ENCODE data around the gene RAPGEF4. TPM values are rescaled to one million over a fixed set of nuclear protein-coding genes. Genes with fewer than 3 reads are reported as not detected.

Gene RAPGEF4
- polyA plus RNA-seq, 2 donors, result 1.7 to 3.1 TPM

GRCh38 chr2:172885996-172886395, 150.4 kb downstream of the RAPGEF4 start:
- peaks cover 0 to 2% of the 10 kb centered on the region in 2 donors for H3K4me1 ChIP-seq (ENCODE audit: control insufficient read depth in 2 of 2, insufficient read depth in 2 of 2, low read length in 1 of 2)
- no peak overlapping the region for H3K4me3 ChIP-seq (ENCODE audit: low read depth in 1 of 2, low read length in 2 of 2)
- no peaks in the 10 kb centered on the region for H3K36me3 ChIP-seq (ENCODE audit: control insufficient read depth in 2 of 2, insufficient read depth in 2 of 2, low read length in 1 of 2)
- no peaks in the 10 kb centered on the region for H3K9me3 ChIP-seq (ENCODE audit: control insufficient read depth in 2 of 2, insufficient read depth in 1 of 2, low read depth in 1 of 2, low read length in 1 of 2)
- 78 to 81% methylated on average over 3 of the region's 3 CpGs for WGBS, 2 donors
- H3K27me3 ChIP-seq (ENCODE audit: control insufficient read depth in 1 of 2, insufficient read depth in 2 of 2, low read length in 2 of 2), result no peaks in the 10 kb centered on the region
- H3K27ac ChIP-seq (ENCODE audit: low read depth in 2 of 2, low read length in 1 of 2), result no peak overlapping the region

- no peak overlapping the region for H3K27ac ChIP-seq (ENCODE audit: low read depth in 2 of 2, low read length in 1 of 2)
- H3K9me3 ChIP-seq (ENCODE audit: control insufficient read depth in 2 of 2, insufficient read depth in 1 of 2, low read depth in 1 of 2, low read length in 1 of 2), result no peaks in the 10 kb centered on the region
- peaks cover 0 to 2% of the 10 kb centered on the region in 2 donors for H3K4me1 ChIP-seq (ENCODE audit: control insufficient read depth in 2 of 2, insufficient read depth in 2 of 2, low read length in 1 of 2)
- 78 to 79% methylated on average over 2 of the region's 2 CpGs for WGBS, 2 donors
- no peaks in the 10 kb centered on the region for H3K36me3 ChIP-seq (ENCODE audit: control insufficient read depth in 2 of 2, insufficient read depth in 2 of 2, low read length in 1 of 2)
- peaks cover 0 to under 1% of the 10 kb centered on the region in 2 donors for H3K27me3 ChIP-seq (ENCODE audit: control insufficient read depth in 1 of 2, insufficient read depth in 2 of 2, low read length in 2 of 2)
- no peak overlapping the region for H3K4me3 ChIP-seq (ENCODE audit: low read depth in 1 of 2, low read length in 2 of 2)
Measured at GRCh38 chr2:172887280-172887679, 151.6 kb downstream of the RAPGEF4 start.

- Histone ChIP-seq H3K27me3 (ENCODE audit: control insufficient read depth in 1 of 2, insufficient read depth in 2 of 2, low read length in 2 of 2) (peaks cover 0 to 2% of the 10 kb centered on the region in 2 donors), H3K27ac (ENCODE audit: low read depth in 2 of 2, low read length in 1 of 2) (no peak overlapping the region), H3K9me3 (ENCODE audit: control insufficient read depth in 2 of 2, insufficient read depth in 1 of 2, low read depth in 1 of 2, low read length in 1 of 2) (no peaks in the 10 kb centered on the region), H3K4me3 (ENCODE audit: low read depth in 1 of 2, low read length in 2 of 2) (no peak overlapping the region), H3K36me3 (ENCODE audit: control insufficient read depth in 2 of 2, insufficient read depth in 2 of 2, low read length in 1 of 2) (no peaks in the 10 kb centered on the region), H3K4me1 (ENCODE audit: control insufficient read depth in 2 of 2, insufficient read depth in 2 of 2, low read length in 1 of 2) (peaks cover 0 to 2% of the 10 kb centered on the region in 2 donors)
- WGBS, 2 donors, result 69 to 71% methylated on average over 10 of the region's 10 CpGs
Measured at GRCh38 chr2:172888714-172889669, 153.3 kb downstream of the RAPGEF4 start.

DNA sequence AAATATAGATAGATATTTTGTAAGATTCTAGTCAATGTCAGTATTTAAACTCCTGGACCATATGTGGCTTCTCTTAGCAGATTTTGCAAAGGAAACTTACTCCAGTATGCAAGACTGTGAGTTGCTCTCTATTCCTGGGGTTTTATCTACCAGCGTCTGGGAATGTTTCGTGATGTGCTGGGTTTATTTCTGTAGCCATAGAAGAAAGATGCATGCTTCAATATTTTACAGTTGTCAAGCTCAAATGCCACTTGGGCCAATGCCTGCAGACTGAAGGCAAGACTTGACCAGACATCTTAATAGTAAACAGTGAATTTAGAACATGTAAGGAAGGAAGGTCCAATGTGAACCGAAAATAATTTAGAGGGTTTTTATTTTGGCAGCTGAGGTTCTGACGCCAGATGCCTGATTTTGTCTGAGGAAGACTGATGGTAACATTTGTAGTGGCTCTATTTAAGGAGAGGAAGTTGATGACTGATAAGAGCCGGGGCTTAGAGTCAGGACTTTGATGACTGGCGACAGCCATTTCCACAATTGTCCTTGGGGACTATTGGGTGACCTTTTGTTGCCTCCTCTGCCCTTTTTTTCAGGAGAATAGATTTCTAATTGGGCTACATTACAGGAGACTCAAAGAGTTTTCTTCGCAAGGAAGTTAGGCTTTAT, 154.3 kb downstream of the RAPGEF4 start:
- no peaks in the 10 kb centered on the region for H3K9me3 ChIP-seq (ENCODE audit: control insufficient read depth in 2 of 2, insufficient read depth in 1 of 2, low read depth in 1 of 2, low read length in 1 of 2)
- no peak overlapping the region for H3K27ac ChIP-seq (ENCODE audit: low read depth in 2 of 2, low read length in 1 of 2)
- H3K36me3 ChIP-seq (ENCODE audit: control insufficient read depth in 2 of 2, insufficient read depth in 2 of 2, low read length in 1 of 2), result no peaks in the 10 kb centered on the region
- peaks cover 0 to 2% of the 10 kb centered on the region in 2 donors for H3K4me1 ChIP-seq (ENCODE audit: control insufficient read depth in 2 of 2, insufficient read depth in 2 of 2, low read length in 1 of 2)
- no peak overlapping the region for H3K4me3 ChIP-seq (ENCODE audit: low read depth in 1 of 2, low read length in 2 of 2)
- WGBS, 2 donors, result 55 to 62% methylated on average over 7 of the region's 7 CpGs
- peaks cover 0 to 2% of the 10 kb centered on the region in 2 donors for H3K27me3 ChIP-seq (ENCODE audit: control insufficient read depth in 1 of 2, insufficient read depth in 2 of 2, low read length in 2 of 2)

DNA sequence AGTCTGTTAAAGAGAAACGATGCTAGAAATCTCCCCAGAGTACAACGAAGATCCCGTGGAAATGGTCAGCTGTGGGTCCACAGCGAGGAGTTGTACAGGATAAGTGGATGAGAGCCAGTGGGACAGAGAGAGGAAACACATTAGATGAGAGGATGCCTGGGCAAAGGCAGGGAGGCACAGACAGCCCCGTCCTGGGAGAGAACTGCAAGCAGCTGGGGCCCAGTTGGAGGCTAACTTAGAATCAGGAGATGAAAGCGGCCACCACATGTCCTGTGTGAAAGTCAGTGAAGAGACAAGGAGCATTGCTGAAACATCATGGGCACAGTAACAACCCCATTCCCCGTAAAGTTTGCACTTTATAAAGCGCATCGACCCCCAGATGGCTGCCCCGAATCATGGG, 157.5 kb downstream of the RAPGEF4 start:
- Histone ChIP-seq H3K27ac (ENCODE audit: low read depth in 2 of 2, low read length in 1 of 2) (no peak overlapping the region), H3K4me1 (ENCODE audit: control insufficient read depth in 2 of 2, insufficient read depth in 2 of 2, low read length in 1 of 2) (no peaks in the 10 kb centered on the region)
- 89 to 92% methylated on average over 10 of the region's 10 CpGs for WGBS, 2 donors

DNA sequence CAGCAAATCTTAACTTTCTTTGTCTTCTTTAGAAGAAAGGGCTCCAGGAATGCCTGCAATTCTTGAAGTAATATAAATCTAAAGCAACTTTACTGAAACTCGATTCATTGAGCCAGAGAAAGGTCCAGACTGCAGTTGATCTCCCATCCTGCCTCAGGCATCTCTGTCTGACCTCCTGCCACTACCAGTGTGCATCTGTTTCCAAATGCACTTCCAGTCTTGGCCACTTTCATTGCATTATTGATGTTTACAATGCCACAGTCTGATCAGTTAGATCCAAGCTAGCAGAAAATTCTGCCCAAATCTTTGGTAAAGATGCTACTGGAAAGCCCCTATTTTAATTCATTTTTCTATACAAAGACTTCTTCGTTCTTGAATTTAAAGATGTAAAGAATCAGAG, 158.0 kb downstream of the RAPGEF4 start:
- Histone ChIP-seq H3K4me3 (ENCODE audit: low read depth in 1 of 2, low read length in 2 of 2) (no peak overlapping the region), H3K9me3 (ENCODE audit: control insufficient read depth in 2 of 2, insufficient read depth in 1 of 2, low read depth in 1 of 2, low read length in 1 of 2) (no peaks in the 10 kb centered on the region), H3K4me1 (ENCODE audit: control insufficient read depth in 2 of 2, insufficient read depth in 2 of 2, low read length in 1 of 2) (no peaks in the 10 kb centered on the region), H3K36me3 (ENCODE audit: control insufficient read depth in 2 of 2, insufficient read depth in 2 of 2, low read length in 1 of 2) (no peaks in the 10 kb centered on the region), H3K27me3 (ENCODE audit: control insufficient read depth in 1 of 2, insufficient read depth in 2 of 2, low read length in 2 of 2) (peaks cover 0 to 2% of the 10 kb centered on the region in 2 donors), H3K27ac (ENCODE audit: low read depth in 2 of 2, low read length in 1 of 2) (no peak overlapping the region)
- 75 to 76% methylated on average over 2 of the region's 2 CpGs for WGBS, 2 donors

More for the DNA sequence above, 157.5 kb downstream of the RAPGEF4 start:
- Histone ChIP-seq H3K4me3 (ENCODE audit: low read depth in 1 of 2, low read length in 2 of 2) (no peak overlapping the region), H3K27me3 (ENCODE audit: control insufficient read depth in 1 of 2, insufficient read depth in 2 of 2, low read length in 2 of 2) (peaks cover 0 to 2% of the 10 kb centered on the region in 2 donors), H3K9me3 (ENCODE audit: control insufficient read depth in 2 of 2, insufficient read depth in 1 of 2, low read depth in 1 of 2, low read length in 1 of 2) (no peaks in the 10 kb centered on the region), H3K36me3 (ENCODE audit: control insufficient read depth in 2 of 2, insufficient read depth in 2 of 2, low read length in 1 of 2) (no peaks in the 10 kb centered on the region)

DNA sequence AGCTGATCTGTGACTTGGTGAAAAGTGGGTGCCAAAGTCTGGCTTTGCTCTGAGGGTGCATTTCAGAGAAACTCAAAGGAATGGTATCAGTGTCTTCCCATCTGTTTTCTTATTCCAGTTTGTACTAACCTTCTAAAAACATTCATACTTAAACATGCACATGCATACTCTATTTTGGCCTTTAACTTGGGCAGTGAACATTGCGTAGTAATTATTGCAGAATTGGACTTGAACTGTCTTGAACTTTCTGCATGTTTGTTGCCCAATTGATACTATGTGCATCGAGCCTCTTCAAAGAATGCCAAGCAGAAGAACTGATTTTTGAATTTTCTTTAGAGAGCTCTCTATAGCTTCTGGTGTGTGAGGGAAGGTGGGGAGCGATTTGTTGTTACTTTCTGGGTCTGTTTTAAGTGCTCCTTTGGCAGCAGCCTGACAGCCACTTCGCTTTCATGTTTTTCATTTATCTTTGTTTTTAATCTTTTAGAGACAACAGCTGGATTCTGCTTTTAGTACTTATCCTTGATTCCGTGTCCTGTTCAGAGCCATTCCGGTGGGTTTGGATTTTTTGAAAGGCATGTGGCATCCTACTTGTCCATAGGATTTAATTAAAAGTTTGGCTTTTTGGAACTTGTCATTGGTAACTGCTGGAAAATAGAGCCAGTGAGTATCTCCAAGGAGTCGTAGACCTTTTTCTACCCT, 159.2 kb downstream of the RAPGEF4 start:
- no peaks in the 10 kb centered on the region for H3K36me3 ChIP-seq (ENCODE audit: control insufficient read depth in 2 of 2, insufficient read depth in 2 of 2, low read length in 1 of 2)
- H3K4me1 ChIP-seq (ENCODE audit: control insufficient read depth in 2 of 2, insufficient read depth in 2 of 2, low read length in 1 of 2), result no peaks in the 10 kb centered on the region
- no peak overlapping the region for H3K27ac ChIP-seq (ENCODE audit: low read depth in 2 of 2, low read length in 1 of 2)
- WGBS, 2 donors, result 79 to 84% methylated on average over 7 of the region's 7 CpGs
- H3K4me3 ChIP-seq (ENCODE audit: low read depth in 1 of 2, low read length in 2 of 2), result no peak overlapping the region
- no peaks in the 10 kb centered on the region for H3K9me3 ChIP-seq (ENCODE audit: control insufficient read depth in 2 of 2, insufficient read depth in 1 of 2, low read depth in 1 of 2, low read length in 1 of 2)
- H3K27me3 ChIP-seq (ENCODE audit: control insufficient read depth in 1 of 2, insufficient read depth in 2 of 2, low read length in 2 of 2), result peaks cover 0 to 2% of the 10 kb centered on the region in 2 donors

GRCh38 chr2:172896661-172897081, 161.0 kb downstream of the RAPGEF4 start:
- H3K36me3 ChIP-seq (ENCODE audit: control insufficient read depth in 2 of 2, insufficient read depth in 2 of 2, low read length in 1 of 2), result no peaks in the 10 kb centered on the region
- 90 to 93% methylated on average over 4 of the region's 4 CpGs for WGBS, 2 donors
- H3K27me3 ChIP-seq (ENCODE audit: control insufficient read depth in 1 of 2, insufficient read depth in 2 of 2, low read length in 2 of 2), result peaks cover 0 to 2% of the 10 kb centered on the region in 2 donors
- H3K4me1 ChIP-seq (ENCODE audit: control insufficient read depth in 2 of 2, insufficient read depth in 2 of 2, low read length in 1 of 2), result no peaks in the 10 kb centered on the region
- no peak overlapping the region for H3K27ac ChIP-seq (ENCODE audit: low read depth in 2 of 2, low read length in 1 of 2)
- no peak overlapping the region for H3K4me3 ChIP-seq (ENCODE audit: low read depth in 1 of 2, low read length in 2 of 2)
- H3K9me3 ChIP-seq (ENCODE audit: control insufficient read depth in 2 of 2, insufficient read depth in 1 of 2, low read depth in 1 of 2, low read length in 1 of 2), result no peaks in the 10 kb centered on the region

DNA sequence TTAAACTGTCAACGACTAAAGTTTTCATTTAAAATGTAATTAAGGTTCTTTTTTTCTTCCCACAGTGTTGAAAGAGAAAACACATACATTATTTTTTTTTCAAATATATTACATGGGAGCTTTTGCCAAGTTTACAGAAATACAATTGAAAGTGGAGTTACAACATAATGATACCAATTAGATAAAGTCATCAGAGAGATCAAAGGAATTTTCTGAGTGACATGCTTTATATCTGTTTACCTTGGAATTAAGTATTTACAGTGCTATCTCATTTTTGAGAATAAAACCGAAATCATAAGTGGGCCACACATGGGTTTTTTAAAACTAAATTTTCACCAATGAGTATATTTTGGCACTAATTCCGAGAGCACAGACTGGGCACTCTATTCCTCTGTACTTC, 165.2 kb downstream of the RAPGEF4 start:
- Histone ChIP-seq H3K9me3 (ENCODE audit: control insufficient read depth in 2 of 2, insufficient read depth in 1 of 2, low read depth in 1 of 2, low read length in 1 of 2) (no peaks in the 10 kb centered on the region), H3K4me1 (ENCODE audit: control insufficient read depth in 2 of 2, insufficient read depth in 2 of 2, low read length in 1 of 2) (no peaks in the 10 kb centered on the region), H3K4me3 (ENCODE audit: low read depth in 1 of 2, low read length in 2 of 2) (no peak overlapping the region), H3K27ac (ENCODE audit: low read depth in 2 of 2, low read length in 1 of 2) (no peak overlapping the region), H3K27me3 (ENCODE audit: control insufficient read depth in 1 of 2, insufficient read depth in 2 of 2, low read length in 2 of 2) (no peaks in the 10 kb centered on the region), H3K36me3 (ENCODE audit: control insufficient read depth in 2 of 2, insufficient read depth in 2 of 2, low read length in 1 of 2) (no peaks in the 10 kb centered on the region)
- 59 to 61% methylated on average over 3 of the region's 3 CpGs for WGBS, 2 donors

Data from esophagus (tissue), 2 donors.